Mucosa of rectum (tissue), 2 donors: ENCODE results near the gene USHBP1.

ENCODE experiments used
- H3K27ac ChIP-seq, 2 donors: one replicate each; pipeline ENCODE4 v1.7.0; 2013; ENCODE audit warnings: inconsistent platforms in 2 of 2, low read depth in 2 of 2, low read length in 2 of 2
- H3K27me3 ChIP-seq, 2 donors: one replicate each; pipeline ENCODE4 v1.7.0; 2013; ENCODE audit warnings: low read length in 2 of 2; ENCODE audit not compliant: control insufficient read depth in 2 of 2, insufficient read depth in 2 of 2
- H3K36me3 ChIP-seq, 2 donors: one replicate each; pipeline ENCODE4 v1.7.0; 2013; ENCODE audit warnings: low read length in 2 of 2; ENCODE audit not compliant: control insufficient read depth in 2 of 2, insufficient read depth in 2 of 2
- H3K4me1 ChIP-seq, 2 donors: one replicate each; pipeline ENCODE4 v1.7.0; 2013; ENCODE audit warnings: low read length in 2 of 2, mild to moderate bottlenecking in 1 of 2; ENCODE audit not compliant: control insufficient read depth in 2 of 2, insufficient read depth in 2 of 2
- H3K4me3 ChIP-seq, 2 donors: one replicate each; pipeline ENCODE4 v1.7.0; 2013; ENCODE audit warnings: low read length in 2 of 2
- H3K9ac ChIP-seq, 2 donors: one replicate each; pipeline ENCODE4 v1.7.0; 2013; ENCODE audit warnings: low read length in 2 of 2, low read depth in 1 of 2, mild to moderate bottlenecking in 1 of 2
- H3K9me3 ChIP-seq, 2 donors: one replicate each; pipeline ENCODE4 v1.7.0; 2013; ENCODE audit warnings: low read length in 2 of 2; ENCODE audit not compliant: control insufficient read depth in 2 of 2
- donor health status: healthy.
- donor health status: Normal muscosa, but diverticular disease.

Gene USHBP1

DNA sequence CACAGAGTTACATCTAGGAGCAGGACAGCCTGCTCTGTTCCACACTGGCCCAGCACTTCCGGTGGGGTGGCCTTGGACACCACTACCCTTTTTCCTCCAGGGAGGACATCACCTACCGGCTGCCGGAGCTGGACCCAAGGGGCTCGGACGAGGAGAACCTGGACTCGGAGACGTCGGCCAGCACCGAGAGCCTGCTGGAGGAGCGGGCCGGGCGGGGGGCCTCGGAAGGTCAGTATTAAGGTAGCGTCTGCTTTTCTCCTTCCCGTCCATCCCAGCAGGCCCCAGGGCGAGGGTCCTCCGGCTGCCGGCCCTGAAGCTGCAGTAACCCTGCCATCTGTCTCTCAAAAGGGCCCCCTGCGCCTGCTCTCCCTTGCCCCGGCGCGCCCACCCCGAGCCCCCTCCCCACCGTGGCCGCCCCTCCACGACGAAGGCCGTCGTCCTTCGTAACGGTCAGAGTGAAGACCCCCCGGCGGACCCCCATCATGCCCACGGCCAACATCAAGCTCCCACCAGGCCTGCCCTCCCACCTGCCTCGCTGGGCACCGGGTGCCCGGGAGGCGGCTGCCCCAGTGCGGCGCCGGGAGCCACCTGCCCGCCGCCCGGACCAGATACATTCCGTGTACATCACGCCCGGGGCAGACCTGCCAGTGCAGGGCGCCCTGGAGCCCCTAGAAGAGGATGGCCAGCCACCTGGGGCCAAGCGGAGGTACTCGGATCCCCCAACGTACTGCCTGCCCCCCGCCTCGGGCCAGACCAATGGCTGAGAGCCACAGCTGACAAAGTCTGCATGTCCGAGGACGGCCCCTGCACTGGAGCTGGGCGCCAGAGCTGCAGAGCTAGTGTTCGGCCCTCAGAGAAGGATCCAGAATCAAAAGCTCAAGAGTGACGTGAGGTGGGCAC, 52.7 kb downstream of the USHBP1 start:
- H3K9me3 ChIP-seq, result no peaks in the 10 kb centered on the region
- peaks cover 8 to 15% of the 10 kb centered on the region in 2 donors for H3K4me1 ChIP-seq
- no peak overlapping the region for H3K27ac ChIP-seq
- no peak overlapping the region for H3K4me3 ChIP-seq
- peaks cover 26 to 39% of the 10 kb centered on the region in 2 donors for H3K36me3 ChIP-seq
- H3K27me3 ChIP-seq, result no peaks in the 10 kb centered on the region
- no peak overlapping the region for H3K9ac ChIP-seq

DNA sequence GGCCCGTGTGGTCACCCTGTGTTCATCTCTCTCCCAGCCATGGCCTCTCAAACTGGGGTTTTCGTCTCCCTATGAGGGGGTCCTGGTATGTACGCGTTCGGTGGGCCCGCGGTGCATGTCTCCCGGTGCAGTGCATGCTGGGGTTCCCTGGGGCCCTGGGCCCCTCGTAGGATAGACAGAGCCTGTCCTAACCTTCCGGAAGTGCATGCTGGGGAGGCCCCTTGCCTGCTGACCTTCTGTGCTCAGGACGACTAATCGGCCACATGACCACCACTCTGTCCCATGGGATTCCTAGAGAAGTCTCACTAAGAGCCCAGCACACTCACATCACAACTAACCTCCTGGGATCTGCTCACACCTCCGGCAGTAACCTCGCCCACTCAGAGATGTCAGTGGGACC, 54.2 kb downstream of the USHBP1 start:
- peaks cover 39 to 48% of the 10 kb centered on the region in 2 donors for H3K36me3 ChIP-seq
- no peaks in the 10 kb centered on the region for H3K9me3 ChIP-seq
- H3K9ac ChIP-seq, result no peak overlapping the region
- peaks cover 7 to 8% of the 10 kb centered on the region in 2 donors for H3K4me1 ChIP-seq
- H3K27me3 ChIP-seq, result no peaks in the 10 kb centered on the region
- no peak overlapping the region for H3K4me3 ChIP-seq
- no peak overlapping the region for H3K27ac ChIP-seq

DNA sequence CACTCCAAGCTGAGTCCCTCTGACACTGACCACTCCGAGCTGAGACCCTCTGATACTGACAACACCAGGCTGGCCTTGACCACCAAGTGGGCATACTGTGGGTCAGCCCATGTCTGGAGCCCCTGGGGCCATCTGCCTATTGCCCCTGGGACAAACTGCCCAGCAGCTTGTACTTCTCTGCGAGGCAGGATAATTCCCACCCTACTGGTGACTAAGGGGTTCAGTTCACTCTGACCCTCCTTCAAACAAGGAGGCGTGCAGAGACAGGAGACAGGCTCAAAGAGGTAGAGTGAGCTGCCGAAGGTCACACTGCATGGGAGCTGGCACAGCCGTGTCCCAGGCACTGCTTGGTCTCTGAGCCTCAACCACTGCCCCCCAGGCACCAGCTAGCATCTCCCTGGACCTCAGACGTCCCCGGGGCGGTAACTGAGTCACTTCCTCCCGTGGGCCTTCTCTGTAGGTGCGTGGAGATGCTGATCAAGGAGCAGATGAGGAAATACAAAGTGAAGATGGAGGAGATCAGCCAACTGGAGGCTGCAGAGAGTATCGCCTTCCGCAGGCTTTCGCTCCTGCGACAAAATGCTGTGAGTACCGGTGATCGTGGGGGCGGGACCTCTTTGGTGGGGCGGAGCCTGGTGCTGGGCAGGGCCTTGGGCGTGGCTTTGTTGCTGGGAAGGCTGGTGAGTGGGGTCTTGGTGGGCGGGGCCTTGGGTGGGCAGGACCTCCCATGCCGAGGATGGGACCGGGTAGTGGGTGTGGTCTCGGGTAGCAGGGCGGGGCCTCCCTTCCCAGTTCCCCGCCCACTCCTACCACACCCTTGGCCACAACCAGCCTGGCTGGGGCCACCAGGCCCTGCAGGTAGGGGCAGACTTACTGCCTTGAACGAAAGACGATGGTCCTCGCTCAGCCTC, 55.2 kb downstream of the USHBP1 start:
- Histone ChIP-seq H3K36me3 (peaks cover 39 to 50% of the 10 kb centered on the region in 2 donors), H3K9ac (no peak overlapping the region), H3K9me3 (no peaks in the 10 kb centered on the region), H3K27ac (no peak overlapping the region), H3K4me1 (peaks cover under 1 to 2% of the 10 kb centered on the region in 2 donors), H3K27me3 (no peaks in the 10 kb centered on the region), H3K4me3 (no peak overlapping the region)

DNA sequence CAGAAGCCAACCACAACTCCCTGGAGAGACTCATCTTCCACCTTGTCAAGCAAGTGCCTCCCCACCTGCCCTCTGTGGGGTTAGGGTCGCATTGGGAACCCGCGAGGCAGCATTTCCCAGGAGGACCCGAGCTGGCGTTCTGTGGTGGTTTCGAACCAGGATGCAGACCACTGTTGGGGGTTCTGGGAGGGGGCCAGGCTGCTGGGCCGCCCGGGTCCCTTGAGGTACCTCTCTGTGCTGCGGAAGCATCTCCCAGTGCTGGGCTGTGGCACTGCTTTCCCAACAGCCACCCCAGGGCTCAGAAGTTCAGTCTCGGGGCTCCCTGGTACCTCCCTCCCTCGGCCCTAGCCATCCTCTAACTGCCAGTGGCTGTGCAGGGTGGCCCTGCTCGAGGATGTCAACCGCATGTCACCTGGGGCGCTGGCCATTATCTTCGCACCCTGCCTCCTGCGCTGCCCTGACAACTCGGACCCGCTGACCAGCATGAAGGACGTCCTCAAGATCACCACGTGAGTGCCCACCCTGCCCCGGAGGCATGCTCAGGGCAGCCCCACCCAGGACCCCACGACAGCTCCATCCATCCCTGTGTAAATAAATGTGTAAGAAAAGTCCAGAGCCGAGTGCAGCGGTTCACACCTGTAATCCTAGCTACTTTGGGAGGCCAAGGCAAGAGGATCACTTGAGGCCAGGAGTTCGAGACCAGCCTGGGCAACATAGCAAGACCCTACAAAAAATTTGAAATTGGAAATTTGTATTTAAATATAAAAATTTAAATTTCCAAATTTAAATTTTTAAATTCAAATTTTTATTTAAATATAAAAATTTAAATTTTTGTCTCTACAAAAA, 57.6 kb downstream of the USHBP1 start:
- H3K36me3 ChIP-seq, result peaks cover 50 to 61% of the 10 kb centered on the region in 2 donors
- H3K27me3 ChIP-seq, result no peaks in the 10 kb centered on the region
- no peak overlapping the region for H3K4me3 ChIP-seq

DNA sequence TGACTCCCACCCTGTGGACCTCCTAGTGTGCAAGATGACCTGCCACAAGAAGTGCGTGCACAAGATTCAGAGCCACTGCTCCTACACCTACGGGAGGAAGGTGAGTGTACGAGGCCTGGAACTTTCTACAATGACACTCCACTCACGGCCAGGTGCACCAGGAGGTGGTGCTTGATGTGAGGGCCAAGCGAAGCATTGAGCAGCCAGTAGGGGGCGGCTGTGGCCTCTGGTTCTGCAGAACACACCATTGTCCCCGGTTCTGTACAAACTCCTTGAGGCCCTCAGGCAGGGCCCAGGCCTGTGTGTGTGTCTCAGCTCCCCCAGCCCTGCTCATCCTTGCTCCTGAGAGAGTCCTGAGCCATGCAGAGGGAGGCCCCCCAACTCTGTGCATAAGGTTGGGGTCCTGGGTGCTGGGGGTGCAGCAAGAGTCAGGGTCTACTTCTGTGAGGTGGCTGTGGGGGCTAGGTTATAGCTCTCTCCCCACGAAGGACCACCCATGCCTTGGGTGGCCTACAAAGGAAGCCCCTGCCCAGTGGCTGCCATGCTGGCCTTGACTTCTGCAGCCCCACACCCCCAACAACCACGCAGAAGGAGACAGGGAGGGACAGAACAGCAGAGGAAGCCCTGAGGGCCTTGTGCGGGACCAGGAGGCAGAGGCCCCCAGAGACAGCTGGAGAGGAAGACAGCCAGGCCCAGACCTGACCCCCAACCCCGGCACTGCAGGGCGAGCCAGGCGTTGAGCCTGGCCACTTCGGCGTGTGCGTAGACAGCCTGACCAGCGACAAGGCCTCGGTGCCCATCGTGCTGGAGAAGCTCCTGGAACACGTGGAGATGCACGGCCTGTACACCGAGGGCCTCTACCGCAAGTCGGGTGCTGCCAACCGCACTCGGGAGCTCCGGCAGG, 59.1 kb downstream of the USHBP1 start:
- Histone ChIP-seq H3K4me3 (no peak overlapping the region), H3K27ac (no peak overlapping the region), H3K36me3 (peaks cover 62 to 69% of the 10 kb centered on the region in 2 donors), H3K27me3 (no peaks in the 10 kb centered on the region), H3K9ac (no peak overlapping the region), H3K9me3 (no peaks in the 10 kb centered on the region), H3K4me1 (peaks cover 0 to 2% of the 10 kb centered on the region in 2 donors)

More for the DNA sequence above, 57.6 kb downstream of the USHBP1 start:
- Histone ChIP-seq H3K9me3 (no peaks in the 10 kb centered on the region), H3K27ac (no peak overlapping the region), H3K4me1 (peaks cover 0 to 2% of the 10 kb centered on the region in 2 donors), H3K9ac (no peak overlapping the region)

DNA sequence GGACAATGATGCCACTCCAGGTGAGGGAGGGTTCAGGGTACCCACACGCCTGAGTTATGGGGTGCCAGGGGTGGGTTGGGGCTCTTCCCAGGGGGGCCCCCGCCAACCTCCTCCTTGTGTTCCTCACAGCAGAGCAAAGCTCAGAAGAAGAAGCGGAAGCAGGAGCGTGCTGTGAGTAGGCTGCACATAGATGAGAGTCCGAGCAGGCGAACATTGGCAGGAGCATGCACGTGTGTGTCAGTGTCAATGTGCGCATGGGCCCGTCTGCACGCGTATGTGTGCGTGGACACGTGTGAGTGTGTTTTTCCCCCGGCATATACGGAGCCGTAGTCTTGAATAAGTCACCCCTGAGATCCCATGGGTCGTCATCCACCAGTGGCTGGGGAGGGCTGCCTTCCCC, 61.8 kb downstream of the USHBP1 start:
- Histone ChIP-seq H3K27me3 (no peaks in the 10 kb centered on the region), H3K36me3 (peaks cover 53 to 64% of the 10 kb centered on the region in 2 donors), H3K27ac (no peak overlapping the region), H3K9me3 (no peaks in the 10 kb centered on the region), H3K4me1 (no peaks in the 10 kb centered on the region), H3K9ac (no peak overlapping the region), H3K4me3 (no peak overlapping the region)

DNA sequence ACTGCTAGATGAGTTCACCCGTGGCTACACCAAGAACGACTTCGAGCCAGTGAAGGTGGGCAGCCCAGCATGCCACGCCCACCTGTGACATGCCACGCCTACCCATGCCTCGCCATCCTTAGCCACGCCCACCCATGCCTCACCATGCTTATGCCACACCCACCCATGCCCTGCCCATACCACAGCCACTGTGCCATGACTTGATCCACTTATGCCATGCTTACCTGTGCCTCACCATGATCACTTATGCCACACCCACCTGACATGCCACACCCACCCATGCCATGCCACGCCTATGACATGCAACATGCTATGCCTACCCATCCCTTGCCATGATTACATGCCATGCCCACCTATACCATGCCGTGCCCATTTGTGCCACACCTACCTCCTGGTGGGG, 62.3 kb downstream of the USHBP1 start:
- Histone ChIP-seq H3K9ac (no peak overlapping the region), H3K4me1 (no peaks in the 10 kb centered on the region), H3K9me3 (no peaks in the 10 kb centered on the region), H3K4me3 (no peak overlapping the region), H3K27me3 (no peaks in the 10 kb centered on the region), H3K36me3 (peaks cover 58 to 68% of the 10 kb centered on the region in 2 donors), H3K27ac (no peak overlapping the region)

DNA sequence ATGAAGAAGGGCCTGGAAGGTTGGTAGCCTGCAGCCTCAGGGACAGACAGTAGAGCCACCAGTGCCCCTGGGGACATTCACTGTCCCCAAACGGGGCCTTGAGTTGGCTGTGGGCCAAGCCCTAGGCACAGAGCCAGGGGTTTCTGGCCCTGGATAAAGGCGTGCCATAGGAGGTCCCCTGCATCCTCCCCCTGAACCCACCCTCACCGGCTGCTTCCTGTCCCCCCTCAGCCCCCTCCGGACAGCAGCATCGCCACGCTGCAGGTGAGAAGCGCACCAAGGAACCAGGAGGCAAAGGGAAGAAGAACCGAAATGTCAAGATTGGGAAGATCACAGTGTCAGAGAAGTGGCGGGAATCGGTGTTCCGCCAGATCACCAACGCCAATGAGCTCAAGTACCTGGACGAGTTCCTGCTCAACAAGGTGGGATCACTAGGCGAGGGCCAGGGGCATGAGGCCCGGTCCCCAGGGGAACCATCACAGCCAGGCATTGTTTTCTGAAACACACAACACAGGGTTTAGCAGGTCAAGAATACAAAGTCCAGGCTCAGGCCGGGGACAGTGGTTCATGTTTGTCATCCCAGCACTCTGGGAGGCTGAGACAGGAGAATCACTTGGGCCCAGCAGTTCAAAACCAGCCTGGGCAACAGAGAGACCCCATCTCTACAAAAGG, 64.0 kb downstream of the USHBP1 start:
- H3K27ac ChIP-seq, result no peak overlapping the region
- H3K9me3 ChIP-seq, result no peaks in the 10 kb centered on the region
- H3K36me3 ChIP-seq, result peaks cover 46 to 65% of the 10 kb centered on the region in 2 donors
- no peaks in the 10 kb centered on the region for H3K27me3 ChIP-seq
- H3K4me3 ChIP-seq, result no peak overlapping the region
- no peak overlapping the region for H3K9ac ChIP-seq
- H3K4me1 ChIP-seq, result no peaks in the 10 kb centered on the region
